ENCODE measurements around the gene GALE. TPM values are rescaled to one million over a fixed set of nuclear protein-coding genes. Genes with fewer than 3 reads are reported as not detected.
"Not testable (repeated sequence)": the region's sequence is repeated elsewhere in the genome, so short reads cannot be mapped to it uniquely, and the experiment has no call there.

GALE gene
- total and polyA plus RNA-seq, 2 of the 4 experiments (the other 2 are of a cell fraction): 31.7 to 39.9 TPM

- H2AK5ac ChIP-seq (ENCODE audit: low read depth, low read length); H2BK5ac ChIP-seq (ENCODE audit: low read depth, low read length, poor library complexity, severe bottlenecking); H3K27me3 ChIP-seq (ENCODE audit: control insufficient read depth, insufficient read depth, low read length); dilution Hi-C loops (cut with HindIII; ENCODE audit: low sequenced_read_pairs, unreplicated experiment); H3K4me2 ChIP-seq (ENCODE audit: low read depth, low read length); intact Hi-C loops (cut with micrococcal nuclease); DNase-seq; H3K9me3 ChIP-seq (ENCODE audit: control insufficient read depth, insufficient read depth, low read length); POLR2A ChIA-PET (ENCODE audit: unreplicated experiment); H4K20me1 ChIP-seq (ENCODE audit: insufficient read depth, low read length); H2BK120ac ChIP-seq (ENCODE audit: low read depth, low read length); H3K9me1 ChIP-seq (ENCODE audit: insufficient read depth, low read length); H3K23ac ChIP-seq (ENCODE audit: low read depth, low read length); H3K56ac ChIP-seq (ENCODE audit: extremely low read depth, insufficient read depth, low read length); H3K4ac ChIP-seq (ENCODE audit: low read depth, low read length); H4K8ac ChIP-seq (ENCODE audit: low read depth in 2 of 2, low read length in 2 of 2); H4K91ac ChIP-seq (ENCODE audit: insufficient read depth, low read depth, low read length); CTCF ChIA-PET; H3K18ac ChIP-seq (ENCODE audit: low read depth, low read length); BruUV-seq (replicated peaks); H2BK20ac ChIP-seq (ENCODE audit: low read depth, low read length); H2BK15ac ChIP-seq (ENCODE audit: low read depth, low read length); H2AK9ac ChIP-seq (replicated peaks; ENCODE audit: low read depth, low read length, poor library complexity); H3K9ac ChIP-seq (ENCODE audit: low read depth, low read length); H3K36me3 ChIP-seq (ENCODE audit: control insufficient read depth, insufficient read depth, low read length); H3K4me3 ChIP-seq (ENCODE audit: insufficient read depth, low read depth, low read length); H2AFZ ChIP-seq (replicated peaks; ENCODE audit: low read length, poor library complexity); H3K27ac ChIP-seq (ENCODE audit: insufficient read depth, low read length); ATAC-seq (ENCODE audit: low read depth); H3K4me1 ChIP-seq (ENCODE audit: control insufficient read depth, insufficient read depth, low read length); H3K14ac ChIP-seq (replicated peaks; ENCODE audit: low read depth, low read length); H4K5ac ChIP-seq (ENCODE audit: low read depth, low read length); in situ Hi-C loops (cut with MboI; ENCODE audit: low sequenced_read_pairs): not testable (repeated sequence)
- H3K79me1 ChIP-seq (ENCODE audit: low read depth in 1 of 2, low read length in 2 of 2): peaks cover 14 to 17% of the 10 kb centered on the region in 2 experiments
- WGBS, 2 experiments (ENCODE audit: extremely low coverage in 2 of 2, insufficient read length in 1 of 2): no CpG with 5 or more reads among the region's 13 CpGs
Measured at GRCh38 chr1:23826590-23826989, 26.0 kb upstream of the GALE start.

All from IMR-90 (cell line).